A549 (cell line): ENCODE results near the gene CAT. TPM values are rescaled to one million over a fixed set of nuclear protein-coding genes. Genes with fewer than 3 reads are reported as not detected.

ENCODE experiments used
- ATAC-seq, 2 experiments: fragments of 200-7000 bp in 1 of 2; fragments of >200 bp in 1 of 2; cut with Nextera tagmentation in 1 of 2; cut with Tn5 transposase in 1 of 2; 3 replicates each; pipeline versions ENCODE4 v1.8.0 to v1.9.1; 2018 to 2020; ENCODE audit warnings: mild to moderate bottlenecking in 1 of 2, moderate library complexity in 1 of 2
- CTCF ChIA-PET: fragments of 300-600 bp; sonication (Branson Sonifier 250); formaldehyde crosslinking; extraction: SDS; loops from one replicate; lab custom pipeline; 2021; ENCODE audit warnings: antibody characterized with exemption, inconsistent platforms; lab: Yijun Ruan, JAX
- POLR2A ChIA-PET: fragments of 350-600 bp; formaldehyde crosslinking; extraction: SDS; loops from one replicate; lab custom pipeline; 2021; ENCODE audit warnings: antibody characterized with exemption, inconsistent platforms; lab: Yijun Ruan, JAX
- DNase-seq, 2 experiments: peaks; one replicate each; pipeline versions ENCODE4 v3.0.0 to v3.0.0-alpha.2; 2011 to 2016; ENCODE audit warnings: low read depth in 1 of 2, low spot score in 1 of 2
- FAIRE-seq: peaks from 2 replicates; lab custom pipeline; 2011; peaks lifted over from hg19 to GRCh38; lab: Jason Lieb, UNC
- H3K27ac ChIP-seq, 2 experiments: fragments of >200 bp; sonication (Bioruptor Twin); formaldehyde crosslinking; 3 replicates each; pipeline ENCODE4 v1.5.1; 2016 to 2017
- H3K4me1 ChIP-seq: fragments of >200 bp; sonication (Bioruptor Twin); formaldehyde crosslinking; 3 replicates; pipeline ENCODE4 v1.6.1; 2016
- H3K4me2 ChIP-seq: fragments of >200 bp; sonication (Bioruptor Twin); formaldehyde crosslinking; 3 replicates; pipeline ENCODE4 v1.6.1; 2016
- H3K4me3 ChIP-seq: fragments of >200 bp; sonication (Bioruptor Twin); formaldehyde crosslinking; 3 replicates; pipeline ENCODE4 v1.5.1; 2016
- H3K9me3 ChIP-seq: fragments of >200 bp; sonication (Bioruptor Twin); formaldehyde crosslinking; 3 replicates; pipeline ENCODE4 v1.6.1; 2016
- BCL3 ChIP-seq: fragments of >200 bp; sonication (Bioruptor Twin); formaldehyde crosslinking; IDR thresholded peaks from 3 replicates; pipeline ENCODE4 v1.6.1; 2016
- BHLHE40 ChIP-seq: IDR thresholded peaks from 2 replicates; pipeline ENCODE4 v1.6.1; 2012; ENCODE audit warnings: low read depth, low read length, inconsistent platforms
- CBX2 ChIP-seq: fragments of 200-600 bp; sonication (generic); IDR thresholded peaks from 2 replicates; pipeline ENCODE4 v1.6.1; 2016; ENCODE audit warnings: low read depth, mild to moderate bottlenecking, borderline replicate concordance
- CBX8 ChIP-seq: fragments of 200-600 bp; sonication (generic); IDR thresholded peaks from 2 replicates; pipeline ENCODE4 v1.6.1; 2016
- CTCF ChIP-seq: fragments of >200 bp; sonication (Bioruptor Twin); formaldehyde crosslinking; IDR thresholded peaks from 3 replicates; pipeline ENCODE4 v1.5.1; 2016
- EHF ChIP-seq: fragments of 250-450 bp; sonication (Bioruptor Pico); IDR thresholded peaks from 2 replicates; pipeline ENCODE4 v1.5.0; 2020; ENCODE audit warnings: mild to moderate bottlenecking
- EHMT2 ChIP-seq: fragments of 200-600 bp; sonication (generic); IDR thresholded peaks from 2 replicates; pipeline ENCODE4 v1.6.1; 2016; ENCODE audit warnings: antibody characterized with exemption, low read depth, mild to moderate bottlenecking, moderate library complexity
- ESRRA ChIP-seq: fragments of 150-350 bp; IDR thresholded peaks from 2 replicates; pipeline ENCODE4 v1.6.1; 2014; ENCODE audit warnings: mild to moderate bottlenecking, low read length, borderline replicate concordance
- FOSL2 ChIP-seq, 2 experiments: fragments of 450-650 bp in 1 of 2; fragments of >200 bp in 1 of 2; sonication (Bioruptor Twin) in 1 of 2; formaldehyde crosslinking; IDR thresholded peaks; 2 replicates each; pipeline versions ENCODE4 v1.5.0 to v1.6.1; 2016 to 2020; ENCODE audit warnings: mild to moderate bottlenecking in 1 of 2, moderate library complexity in 1 of 2
- FOXS1 ChIP-seq: fragments of 250-450 bp; sonication (Bioruptor Pico); IDR thresholded peaks from 2 replicates; pipeline ENCODE4 v1.5.0; 2020; ENCODE audit warnings: mild to moderate bottlenecking, moderate library complexity
- GATA3 ChIP-seq: IDR thresholded peaks from 2 replicates; pipeline ENCODE4 v1.6.1; 2012; ENCODE audit warnings: borderline replicate concordance
- HDAC2 ChIP-seq: fragments of 200-600 bp; sonication (generic); IDR thresholded peaks from 2 replicates; pipeline ENCODE4 v1.6.1; 2016
- HOXB5 ChIP-seq: fragments of 250-450 bp; sonication (Bioruptor Pico); IDR thresholded peaks from 2 replicates; pipeline ENCODE4 v1.5.0; 2020; ENCODE audit warnings: mild to moderate bottlenecking, moderate library complexity
- JUNB ChIP-seq: fragments of >200 bp; sonication (Bioruptor Twin); formaldehyde crosslinking; IDR thresholded peaks from 2 replicates; pipeline ENCODE4 v1.6.1; 2016
- KDM1A ChIP-seq: fragments of 200-600 bp; sonication (generic); IDR thresholded peaks from 2 replicates; pipeline ENCODE4 v1.6.1; 2016; ENCODE audit warnings: low read depth, mild to moderate bottlenecking
- MAFK ChIP-seq: fragments of 450-650 bp; IDR thresholded peaks from 2 replicates; pipeline ENCODE4 v1.6.1; 2014; ENCODE audit not compliant: partially characterized antibody
- MYC ChIP-seq: IDR thresholded peaks from 2 replicates; pipeline ENCODE4 v1.6.1; 2012; ENCODE audit warnings: mild to moderate bottlenecking, inconsistent platforms, low read length, improper control_type of control experiment, borderline replicate concordance
- NFE2L2 ChIP-seq: fragments of 150-350 bp; conservative IDR thresholded peaks from 2 replicates; pipeline ENCODE4 v1.6.1; 2014; ENCODE audit warnings: low read length
- POLR2A ChIP-seq: IDR thresholded peaks from 2 replicates; pipeline ENCODE4 v1.6.1; 2012; ENCODE audit warnings: mild to moderate bottlenecking, low read length
- RARB ChIP-seq: fragments of 250-450 bp; sonication (Bioruptor Pico); IDR thresholded peaks from 2 replicates; pipeline ENCODE4 v1.8.0; 2021; ENCODE audit warnings: mild to moderate bottlenecking, moderate library complexity
- RNF2 ChIP-seq: fragments of 200-600 bp; sonication (generic); IDR thresholded peaks from 2 replicates; pipeline ENCODE4 v1.6.1; 2016; ENCODE audit warnings: low read depth, mild to moderate bottlenecking, antibody characterized with exemption, moderate library complexity, borderline replicate concordance
- SREBF2 ChIP-seq: fragments of 450-650 bp; IDR thresholded peaks from 2 replicates; pipeline ENCODE4 v1.6.1; 2014; ENCODE audit warnings: mild to moderate bottlenecking, moderate library complexity
- ZSCAN20 ChIP-seq: fragments of 250-450 bp; sonication (Bioruptor Pico); IDR thresholded peaks from 2 replicates; pipeline ENCODE4 v1.8.0; 2022; ENCODE audit warnings: mild to moderate bottlenecking, moderate library complexity
- WGBS: methylation state at CpG from one replicate; pipeline ENCODE4 v1.1.6; 2017; ENCODE audit errors: missing lambda C conversion rate; 5-methylcytosine and 5-hydroxymethylcytosine counted together
- polyA plus RNA-seq, 4 experiments: library from polyadenylated mRNA; depleted of rRNA in 3 of 4; stranded (reverse); fragments of >200 nt; fragmentation: RNase III in 1 of 4; extraction: RNeasy Plus Mini Kit Qiagen cat#74134 plus additional on column Dnase treatment in 1 of 4; gene quantifications; 2 replicates in 3 of 4; 3 replicates in 1 of 4; pipeline ENCODE4 v1.2.3, GENCODE V29; 2011 to 2017
- TF ChIP-seq, protein P1 (sequence below): IDR thresholded peaks from 2 replicates; pipeline ENCODE4 v1.6.1; 2012
- TF ChIP-seq, protein P2 (sequence below): fragments of 150-350 bp; IDR thresholded peaks from 2 replicates; pipeline ENCODE4 v1.6.1; 2014; ENCODE audit warnings: low read depth, mild to moderate bottlenecking, low read length
- TF ChIP-seq, protein P3 (sequence below): fragments of >200 bp; sonication (Bioruptor Twin); formaldehyde crosslinking; IDR thresholded peaks from 2 replicates; pipeline ENCODE4 v1.6.1; 2016

The CAT gene
- polyA plus RNA-seq, 2 of the 4 experiments (the other 2 are of a cell fraction) = 51.2 to 74.2 TPM

DNA sequence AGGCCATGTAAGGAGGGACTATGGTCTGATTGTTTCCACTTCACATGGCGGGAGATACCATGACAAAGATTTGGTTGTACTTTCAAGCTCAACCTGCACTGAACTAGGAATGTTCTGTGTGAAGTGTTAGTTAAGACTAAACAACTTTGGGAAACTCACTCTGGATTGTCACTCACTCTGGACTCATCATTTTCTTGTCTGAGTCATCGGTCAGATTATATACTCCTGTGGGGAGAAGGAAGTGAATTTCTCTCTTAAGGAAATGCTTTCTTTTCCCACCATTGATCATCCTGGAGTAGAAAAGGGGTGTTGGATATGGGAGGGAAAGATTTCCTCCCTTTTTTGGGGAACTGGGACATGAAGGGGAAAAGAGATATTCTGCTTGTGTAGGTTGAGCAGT is 26.9 kb upstream of the CAT start:
- DNase-seq = no peak
- 83% methylated on average over 2 of the region's 2 CpGs for WGBS
- no peak for ATAC-seq

GRCh38 chr11:34413263-34413662 is 25.5 kb upstream of the CAT start:
- WGBS = 10% methylated on average over 1 of the region's 1 CpG
- Histone ChIP-seq H3K27ac (no peak overlapping the region), H3K4me1 (peaks cover 13% of the 10 kb centered on the region; the same call in 2 of the 3 replicates), H3K9me3 (peaks cover 34% of the 10 kb centered on the region), H3K4me2 (no peak overlapping the region), H3K4me3 (no peak overlapping the region)
- no peak for ATAC-seq
- ChIA-PET CTCF (interaction anchor here (1.5 to 1.6 kb wide), 2 partner anchors 17 to 79 kb away, joined by 4 to 5 read pairs; no protein-coding TSS in a partner anchor), POLR2A (no interaction called here)
- no peak for DNase-seq
- TF ChIP-seq POLR2A (no peak), EHMT2 (no peak), RNF2 (no peak), ZSCAN20 (no peak), FOSL2 (IDR thresholded peaks at IDR 0.05) (no peak), FOSL2 (CRISPR knock-in tag; IDR thresholded peaks at IDR 0.05) (no peak), NFE2L2 (no peak), ESRRA (no peak), JUNB (no peak), FOXS1 (no peak), CBX2 (no peak), MAFK (no peak), EHF (no peak), HDAC2 (no peak)
- TF ChIP-seq, protein P1, sequence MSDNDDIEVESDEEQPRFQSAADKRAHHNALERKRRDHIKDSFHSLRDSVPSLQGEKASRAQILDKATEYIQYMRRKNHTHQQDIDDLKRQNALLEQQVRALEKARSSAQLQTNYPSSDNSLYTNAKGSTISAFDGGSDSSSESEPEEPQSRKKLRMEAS = no peak
- TF ChIP-seq, protein P2, sequence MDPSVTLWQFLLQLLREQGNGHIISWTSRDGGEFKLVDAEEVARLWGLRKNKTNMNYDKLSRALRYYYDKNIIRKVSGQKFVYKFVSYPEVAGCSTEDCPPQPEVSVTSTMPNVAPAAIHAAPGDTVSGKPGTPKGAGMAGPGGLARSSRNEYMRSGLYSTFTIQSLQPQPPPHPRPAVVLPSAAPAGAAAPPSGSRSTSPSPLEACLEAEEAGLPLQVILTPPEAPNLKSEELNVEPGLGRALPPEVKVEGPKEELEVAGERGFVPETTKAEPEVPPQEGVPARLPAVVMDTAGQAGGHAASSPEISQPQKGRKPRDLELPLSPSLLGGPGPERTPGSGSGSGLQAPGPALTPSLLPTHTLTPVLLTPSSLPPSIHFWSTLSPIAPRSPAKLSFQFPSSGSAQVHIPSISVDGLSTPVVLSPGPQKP = no peak
- TF ChIP-seq, protein P3, sequence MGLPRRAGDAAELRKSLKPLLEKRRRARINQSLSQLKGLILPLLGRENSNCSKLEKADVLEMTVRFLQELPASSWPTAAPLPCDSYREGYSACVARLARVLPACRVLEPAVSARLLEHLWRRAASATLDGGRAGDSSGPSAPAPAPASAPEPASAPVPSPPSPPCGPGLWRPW = no peak
- no peak for FAIRE-seq

More for the DNA sequence above, 26.9 kb upstream of the CAT start:
- POLR2A ChIA-PET = no interaction called here
- CTCF ChIA-PET = no interaction called here
- no peak overlapping the region for H3K27ac ChIP-seq
- no peak for FAIRE-seq
- no peak overlapping the region for H3K4me3 ChIP-seq
- no peak for TF ChIP-seq BHLHE40
- TF ChIP-seq POLR2A = no peak
- no peak for TF ChIP-seq GATA3
- no peak for TF ChIP-seq CTCF
- no peak for TF ChIP-seq KDM1A
- no peak for TF ChIP-seq BCL3
- no peak for TF ChIP-seq RNF2
- no peak for TF ChIP-seq MYC
- no peak for TF ChIP-seq HOXB5
- no peak for TF ChIP-seq SREBF2
- no peak for TF ChIP-seq RARB (CRISPR knock-in tag)
- TF ChIP-seq CBX8 = no peak
- TF ChIP-seq, all 56 proteins: peak for 0
- H3K4me2 ChIP-seq = no peak overlapping the region
- H3K4me1 ChIP-seq = 0 out of 3 replicates have a peak, but pooled peaks cover 3% of the 10 kb centered on the region
- peaks cover 34% of the 10 kb centered on the region for H3K9me3 ChIP-seq
